Osteoblast (primary cell): Measurements from ENCODE around the gene DIRAS1. TPM values are rescaled to one million over a fixed set of nuclear protein-coding genes. Genes with fewer than 3 reads are reported as not detected.

ENCODE experiments used
- DNase-seq: peaks from one replicate; pipeline ENCODE4 v3.0.0; 2011; ENCODE audit warnings: low spot score, mixed read lengths; ENCODE audit not compliant: insufficient read length; ENCODE audit errors: missing footprints
- H2AFZ ChIP-seq: 2 replicates; pipeline ENCODE4 v1.6.0; 2011; ENCODE audit warnings: mild to moderate bottlenecking, low read length
- H3K27ac ChIP-seq: 2 replicates; pipeline ENCODE4 v1.5.1; 2011; ENCODE audit warnings: mild to moderate bottlenecking, low read depth, low read length, moderate library complexity
- H3K27me3 ChIP-seq: 2 replicates; pipeline ENCODE4 v1.6.0; 2012; ENCODE audit warnings: mild to moderate bottlenecking, control low read depth, inconsistent platforms, low read length, moderate library complexity; ENCODE audit not compliant: insufficient read depth
- H3K36me3 ChIP-seq: 2 replicates; pipeline ENCODE4 v1.5.1; 2011; ENCODE audit warnings: mild to moderate bottlenecking, low read length, control low read depth, moderate library complexity; ENCODE audit not compliant: insufficient read depth
- H3K4me1 ChIP-seq: 2 replicates; pipeline ENCODE4 v1.5.1; 2011; ENCODE audit warnings: mild to moderate bottlenecking, low read length, control low read depth, moderate library complexity; ENCODE audit not compliant: insufficient read depth
- H3K4me2 ChIP-seq: 2 replicates; pipeline ENCODE4 v1.6.0; 2011; ENCODE audit warnings: mild to moderate bottlenecking, low read length; ENCODE audit not compliant: insufficient read depth
- H3K4me3 ChIP-seq: fragments of 200-600 bp; sonication (generic); 3 replicates; pipeline ENCODE4 v1.5.1; 2012; ENCODE audit warnings: mild to moderate bottlenecking, low read length, inconsistent platforms; ENCODE audit not compliant: insufficient read depth
- H3K79me2 ChIP-seq: 2 replicates; pipeline ENCODE4 v1.6.0; 2012; ENCODE audit warnings: mild to moderate bottlenecking, low read length, control low read depth, inconsistent platforms; ENCODE audit not compliant: insufficient read depth
- H3K9me3 ChIP-seq: 2 replicates; pipeline ENCODE4 v1.5.1; 2011; ENCODE audit warnings: low read depth, low read length, control low read depth
- H4K20me1 ChIP-seq: 2 replicates; pipeline ENCODE4 v1.6.0; 2012; ENCODE audit warnings: mild to moderate bottlenecking, low read length, control low read depth; ENCODE audit not compliant: insufficient read depth
- total RNA-seq: library from RNA; depleted of rRNA; stranded (reverse); fragments of >200 nt; gene quantifications from 2 replicates; pipeline ENCODE4 v1.2.3, GENCODE V29; 2012
- TF ChIP-seq, protein P1 (sequence below): IDR thresholded peaks from 2 replicates; pipeline ENCODE4 v1.5.1; 2011; ENCODE audit warnings: mild to moderate bottlenecking, low read depth, low read length, moderate library complexity; ENCODE audit errors: extremely low read depth

DIRAS1 gene
- total RNA-seq, 1 donor = 14.8 TPM

DNA sequence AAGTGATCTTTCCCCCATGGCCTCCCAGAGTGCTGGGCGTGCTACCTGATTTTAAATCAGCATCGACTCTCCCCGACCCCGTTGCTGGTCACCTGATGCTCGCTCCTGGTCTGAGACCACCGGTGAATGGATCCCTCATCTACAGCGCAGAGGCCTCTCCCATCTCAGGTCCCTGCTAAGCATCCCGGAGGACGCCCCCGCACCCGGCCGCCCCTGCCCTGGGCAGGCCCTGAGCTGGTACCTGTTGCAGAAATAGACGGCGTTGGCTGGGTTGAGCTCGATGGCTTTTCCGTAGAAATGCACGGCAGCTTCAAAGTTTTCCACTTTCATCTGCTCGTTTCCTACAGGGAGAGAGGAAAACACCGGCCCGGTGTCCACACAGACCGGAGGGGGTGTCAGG lies 43.8 kb upstream of the DIRAS1 start:
- no peak overlapping the region for H3K27ac ChIP-seq
- DNase-seq = no peak
- H2AFZ ChIP-seq = no peak overlapping the region
- no peaks in the 10 kb centered on the region for H3K27me3 ChIP-seq
- H3K79me2 ChIP-seq = peaks cover 33% of the 10 kb centered on the region
- peaks cover 20% of the 10 kb centered on the region for H4K20me1 ChIP-seq
- H3K4me1 ChIP-seq = no peaks in the 10 kb centered on the region
- H3K36me3 ChIP-seq = peaks cover 44% of the 10 kb centered on the region
- TF ChIP-seq, protein P1, sequence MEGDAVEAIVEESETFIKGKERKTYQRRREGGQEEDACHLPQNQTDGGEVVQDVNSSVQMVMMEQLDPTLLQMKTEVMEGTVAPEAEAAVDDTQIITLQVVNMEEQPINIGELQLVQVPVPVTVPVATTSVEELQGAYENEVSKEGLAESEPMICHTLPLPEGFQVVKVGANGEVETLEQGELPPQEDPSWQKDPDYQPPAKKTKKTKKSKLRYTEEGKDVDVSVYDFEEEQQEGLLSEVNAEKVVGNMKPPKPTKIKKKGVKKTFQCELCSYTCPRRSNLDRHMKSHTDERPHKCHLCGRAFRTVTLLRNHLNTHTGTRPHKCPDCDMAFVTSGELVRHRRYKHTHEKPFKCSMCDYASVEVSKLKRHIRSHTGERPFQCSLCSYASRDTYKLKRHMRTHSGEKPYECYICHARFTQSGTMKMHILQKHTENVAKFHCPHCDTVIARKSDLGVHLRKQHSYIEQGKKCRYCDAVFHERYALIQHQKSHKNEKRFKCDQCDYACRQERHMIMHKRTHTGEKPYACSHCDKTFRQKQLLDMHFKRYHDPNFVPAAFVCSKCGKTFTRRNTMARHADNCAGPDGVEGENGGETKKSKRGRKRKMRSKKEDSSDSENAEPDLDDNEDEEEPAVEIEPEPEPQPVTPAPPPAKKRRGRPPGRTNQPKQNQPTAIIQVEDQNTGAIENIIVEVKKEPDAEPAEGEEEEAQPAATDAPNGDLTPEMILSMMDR = no peak
- H3K9me3 ChIP-seq = no peaks in the 10 kb centered on the region
- no peak overlapping the region for H3K4me2 ChIP-seq
- H3K4me3 ChIP-seq = no peak overlapping the region

DNA sequence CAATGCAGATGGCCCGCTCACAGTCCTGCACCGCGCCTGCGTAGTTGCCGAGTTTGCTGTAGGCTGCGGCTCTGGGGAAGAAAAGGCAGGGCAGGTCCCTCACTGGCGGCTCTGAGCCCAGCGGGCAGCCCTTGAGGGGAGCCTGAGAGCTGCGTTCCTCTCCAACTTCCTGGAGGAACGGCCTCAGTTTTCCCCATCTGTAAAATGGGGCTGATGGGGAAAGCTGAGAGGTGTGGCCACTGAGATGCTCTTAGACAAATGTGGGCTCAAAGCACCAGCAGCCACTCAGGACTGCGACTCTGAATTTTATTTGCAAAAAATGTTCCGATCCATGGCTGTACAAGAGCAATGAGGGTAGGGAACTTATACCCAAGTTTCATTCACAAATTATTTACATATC lies 42.5 kb upstream of the DIRAS1 start:
- peaks cover 55% of the 10 kb centered on the region for H3K36me3 ChIP-seq
- no peaks in the 10 kb centered on the region for H3K9me3 ChIP-seq
- no peak overlapping the region for H3K4me2 ChIP-seq
- no peaks in the 10 kb centered on the region for H3K4me1 ChIP-seq
- no peaks in the 10 kb centered on the region for H3K27me3 ChIP-seq
- peak; percentile 53 for DNase-seq
- peaks cover 12% of the 10 kb centered on the region for H4K20me1 ChIP-seq
- H3K27ac ChIP-seq = no peak overlapping the region
- no peak overlapping the region for H3K4me3 ChIP-seq
- no peak overlapping the region for H2AFZ ChIP-seq
- H3K79me2 ChIP-seq = peaks cover 22% of the 10 kb centered on the region
- TF ChIP-seq, protein P1 = no peak

DNA sequence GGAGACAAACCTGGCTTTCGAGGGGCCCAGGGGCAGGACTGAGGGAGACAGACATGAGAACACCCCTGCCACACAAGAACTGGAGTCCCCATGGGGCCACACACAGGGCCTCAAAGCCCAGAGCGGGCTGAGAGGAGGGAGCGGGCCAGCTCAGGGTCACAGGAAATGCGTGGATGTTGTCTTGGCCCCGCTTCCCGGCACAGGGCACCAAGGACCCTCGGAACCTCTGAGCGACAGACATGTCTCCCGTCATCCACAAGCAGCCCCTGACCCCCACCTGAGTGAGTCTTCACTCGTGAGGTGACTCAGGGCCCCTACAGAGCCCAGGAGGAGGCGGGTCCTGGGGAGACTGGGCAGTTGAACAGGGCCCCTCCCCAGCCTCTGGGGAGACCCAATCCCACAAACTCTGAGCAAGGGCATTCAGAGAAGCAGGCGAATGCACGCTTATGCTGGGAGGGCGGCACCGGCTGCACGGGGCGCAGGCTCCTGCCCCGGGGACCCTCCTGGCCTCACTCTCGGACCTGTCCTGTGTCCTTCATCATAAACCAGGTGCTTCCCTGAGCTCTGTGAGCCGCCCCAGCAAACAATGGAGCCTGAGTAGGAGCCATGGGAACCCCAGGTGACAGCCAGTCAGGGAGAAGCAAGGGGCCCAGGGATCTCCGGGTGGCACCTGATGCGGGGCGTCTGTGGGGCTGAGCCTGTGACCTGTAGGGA lies 41.8 kb upstream of the DIRAS1 start:
- no peaks in the 10 kb centered on the region for H3K27me3 ChIP-seq
- TF ChIP-seq, protein P1 = no peak

DNA sequence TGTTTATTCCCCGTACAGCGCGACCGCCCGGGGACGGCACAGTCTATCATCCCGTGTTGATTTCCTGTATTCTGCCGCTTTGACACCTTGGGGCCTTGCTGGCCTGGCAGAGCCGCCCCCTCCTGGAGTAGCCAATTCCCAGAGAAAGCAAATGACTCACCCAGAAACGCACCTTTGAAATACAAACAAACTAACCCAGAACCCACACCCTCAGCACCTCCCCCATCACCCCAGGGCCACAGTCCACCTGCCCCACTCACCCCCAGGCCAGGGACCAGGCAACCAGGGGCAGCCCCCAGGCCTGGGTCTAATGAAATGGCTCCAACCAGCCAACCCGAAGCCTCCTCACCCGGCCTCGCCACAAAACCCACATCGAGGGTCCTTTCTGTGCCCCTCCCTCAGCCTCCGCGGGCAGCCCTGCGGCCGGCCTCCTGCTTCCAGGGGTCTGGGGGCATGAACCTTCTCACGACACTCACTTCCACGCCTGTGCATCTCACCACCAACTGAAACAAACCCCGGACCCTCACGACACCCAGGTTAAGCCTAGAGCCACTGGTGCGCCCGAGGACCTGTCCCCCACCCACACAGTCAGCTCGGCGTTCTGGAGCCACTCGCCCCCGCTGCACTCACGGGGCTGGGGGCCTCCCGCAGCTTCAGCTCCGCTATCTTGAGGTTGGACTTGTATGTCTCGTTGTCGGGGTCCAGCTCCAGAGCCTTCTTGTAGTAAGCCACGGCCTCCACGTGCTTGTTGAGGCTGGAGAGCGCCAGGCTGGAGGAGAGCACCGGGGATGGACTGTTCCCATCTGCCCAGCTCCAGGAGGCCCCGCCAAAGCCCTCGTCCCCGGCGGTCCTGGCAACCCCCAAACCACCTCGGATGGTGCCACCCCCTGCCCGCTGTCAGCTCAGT lies 41.0 kb upstream of the DIRAS1 start:
- Histone ChIP-seq H2AFZ (no peak overlapping the region), H3K36me3 (peaks cover 59% of the 10 kb centered on the region), H4K20me1 (peaks cover 2% of the 10 kb centered on the region), H3K27me3 (no peaks in the 10 kb centered on the region), H3K9me3 (no peaks in the 10 kb centered on the region), H3K27ac (no peak overlapping the region), H3K4me3 (no peak overlapping the region), H3K79me2 (peaks cover 6% of the 10 kb centered on the region), H3K4me1 (no peaks in the 10 kb centered on the region), H3K4me2 (no peak overlapping the region)
- TF ChIP-seq, protein P1 = no peak
- peak; percentile 79 for DNase-seq

More for the DNA sequence above, 41.8 kb upstream of the DIRAS1 start:
- no peak overlapping the region for H3K27ac ChIP-seq
- H3K9me3 ChIP-seq = no peaks in the 10 kb centered on the region
- H2AFZ ChIP-seq = no peak overlapping the region
- H3K4me1 ChIP-seq = no peaks in the 10 kb centered on the region
- H3K4me2 ChIP-seq = no peak overlapping the region
- no peak overlapping the region for H3K4me3 ChIP-seq
- H4K20me1 ChIP-seq = peaks cover 6% of the 10 kb centered on the region
- H3K36me3 ChIP-seq = peaks cover 59% of the 10 kb centered on the region
- H3K79me2 ChIP-seq = peaks cover 15% of the 10 kb centered on the region
- DNase-seq = peak; percentile 83
